OCI-LY1 (cell line): ENCODE data around the gene ANO2.

Source experiments
- CTCF ChIP-seq: fragments of 200-600 bp; sonication (generic), shearing (Covaris generic); IDR thresholded peaks from 2 replicates; pipeline ENCODE4 v1.5.1; 2017; ENCODE audit warnings: mild to moderate bottlenecking, antibody characterized with exemption, low read length, moderate library complexity, mixed read lengths
- EZH2 ChIP-seq: fragments of 200-600 bp; sonication (generic), shearing (Covaris generic); IDR thresholded peaks from 2 replicates; pipeline ENCODE4 v1.8.0; 2017; ENCODE audit warnings: borderline replicate concordance, mixed run types, mild to moderate bottlenecking, antibody characterized with exemption, low read length, moderate library complexity, mixed read lengths

- TF ChIP-seq CTCF (no peak), EZH2 (no peak)
These were observed 9.6 kb upstream of the ANO2 start for GRCh38 chr12:5954661-5955060.
